Measurements from ENCODE around the gene GPR75.

DNA sequence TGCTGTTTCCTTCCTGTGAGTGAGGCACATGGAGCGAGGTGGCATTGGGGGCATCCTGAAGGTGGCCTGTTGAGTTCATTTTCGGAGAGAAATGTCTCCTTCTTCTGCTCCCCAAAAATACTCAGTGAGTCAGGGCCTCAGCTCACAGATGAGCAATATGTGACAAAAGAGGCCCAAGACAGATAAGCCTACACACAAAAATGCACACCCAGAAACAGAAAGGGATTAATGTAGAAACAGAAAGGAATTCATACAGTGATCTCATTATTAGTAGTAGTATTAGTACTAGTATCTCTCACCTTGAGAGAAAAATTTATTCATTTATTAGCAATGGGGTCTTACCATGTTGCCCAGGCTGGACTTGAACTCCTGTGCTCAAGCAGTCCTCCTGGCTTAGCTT is 5.1 kb downstream of the GPR75 start:
- TF ChIP-seq CTCF (IDR thresholded peaks at IDR 0.05 in 4 of 5, conservative IDR thresholded peaks at IDR 0.05 in 1 of 5) (no peak), POLR2A (IDR thresholded peaks at IDR 0.05) (no peak)

Measured in gastrocnemius medialis (tissue), 4 donors.